HK-2 (cell line): ENCODE measurements around the gene SYNE1.
"Not testable (repeated sequence)": the region's sequence is repeated elsewhere in the genome, so short reads cannot be mapped to it uniquely, and the experiment has no call there.

Experiments
- DNase-seq: peaks from one replicate; pipeline ENCODE4 v3.0.0-alpha.2; 2018; ENCODE audit not compliant: unreplicated experiment

SYNE1 gene

GRCh38 chr6:152138344-152138743 lies 498.8 kb downstream of the SYNE1 start:
- not testable (repeated sequence) for DNase-seq

- peak; percentile 17 for DNase-seq
Measured at GRCh38 chr6:152136449-152136825, 500.7 kb downstream of the SYNE1 start.

- no peak for DNase-seq
Measured at GRCh38 chr6:152135755-152136448, 501.3 kb downstream of the SYNE1 start.

- no peak for DNase-seq
Measured at GRCh38 chr6:152130441-152130840, 506.7 kb downstream of the SYNE1 start.

- DNase-seq, result no peak
Measured at GRCh38 chr6:152129691-152130151, 507.4 kb downstream of the SYNE1 start.

- no peak for DNase-seq
Measured at GRCh38 chr6:152127432-152128165, 509.6 kb downstream of the SYNE1 start.

- no peak for DNase-seq
Measured at GRCh38 chr6:152124429-152125074, 512.6 kb downstream of the SYNE1 start.

- DNase-seq, result no peak
Measured at GRCh38 chr6:152123076-152123475, 514.1 kb downstream of the SYNE1 start.

GRCh38 chr6:152122434-152122833 lies 514.7 kb downstream of the SYNE1 start:
- no peak for DNase-seq

GRCh38 chr6:152121910-152122309 lies 515.3 kb downstream of the SYNE1 start:
- DNase-seq, result no peak

GRCh38 chr6:152119831-152120230 lies 517.3 kb downstream of the SYNE1 start:
- no peak for DNase-seq

- DNase-seq, result no peak
Measured at GRCh38 chr6:152118678-152119077, 518.5 kb downstream of the SYNE1 start.

- DNase-seq, result no peak
Measured at GRCh38 chr6:152118224-152118623, 518.9 kb downstream of the SYNE1 start.

GRCh38 chr6:152117156-152118133 lies 519.7 kb downstream of the SYNE1 start:
- DNase-seq, result no peak

GRCh38 chr6:152112491-152113261 lies 524.5 kb downstream of the SYNE1 start:
- DNase-seq, result no peak

GRCh38 chr6:152110886-152111820 lies 526.0 kb downstream of the SYNE1 start:
- DNase-seq, result no peak

- DNase-seq, result no peak
Measured at GRCh38 chr6:152107973-152108372, 529.2 kb downstream of the SYNE1 start.

- no peak for DNase-seq
Measured at GRCh38 chr6:152100183-152100618, 537.0 kb downstream of the SYNE1 start.

GRCh38 chr6:152099446-152100182 lies 537.5 kb downstream of the SYNE1 start:
- DNase-seq, result no peak
